ENCODE results near the gene CDH26.

The CDH26 gene

GRCh38 chr20:59958123-59958522, at the start of gene CDH26:
TSS of gene CDH26 (plus strand) at chr20:59958423. CDS start at chr20:59958727, 304 bp downstream.
- FAIRE-seq, result no peak

GRCh38 chr20:59908855-59909254, 49.4 kb upstream of the CDH26 start:
- FAIRE-seq, result no peak

- no peak for FAIRE-seq
Measured at GRCh38 chr20:59911041-59911440, 47.2 kb upstream of the CDH26 start.

GRCh38 chr20:59912609-59913008, 45.6 kb upstream of the CDH26 start:
- FAIRE-seq, result no peak

- FAIRE-seq, result no peak
Measured at GRCh38 chr20:59920944-59921343, 37.3 kb upstream of the CDH26 start.

GRCh38 chr20:59923514-59923913, 34.7 kb upstream of the CDH26 start:
- FAIRE-seq, result no peak

- FAIRE-seq, result no peak
Measured at GRCh38 chr20:59925359-59925758, 32.9 kb upstream of the CDH26 start.

GRCh38 chr20:59925899-59926298, 32.3 kb upstream of the CDH26 start:
- FAIRE-seq, result no peak

GRCh38 chr20:59931511-59932312, 26.5 kb upstream of the CDH26 start:
- FAIRE-seq, result no peak

- FAIRE-seq, result no peak
Measured at GRCh38 chr20:59932616-59933295, 25.5 kb upstream of the CDH26 start.

- FAIRE-seq, result no peak
Measured at GRCh38 chr20:59933296-59933848, 24.9 kb upstream of the CDH26 start, which contains the start of gene SYCP2. TSS of gene SYCP2 (minus strand) at chr20:59933637. CDS start at chr20:59922413, 11,224 bp downstream.

GRCh38 chr20:59933849-59934585, 24.2 kb upstream of the CDH26 start:
- no peak for FAIRE-seq

GRCh38 chr20:59935457-59936185, 22.6 kb upstream of the CDH26 start:
- no peak for FAIRE-seq

- FAIRE-seq, result no peak
Measured at GRCh38 chr20:59936409-59936808, 21.8 kb upstream of the CDH26 start.

GRCh38 chr20:59937150-59937549, 21.1 kb upstream of the CDH26 start:
- FAIRE-seq, result no peak

GRCh38 chr20:59938221-59938620, 20.0 kb upstream of the CDH26 start:
- FAIRE-seq, result no peak

GRCh38 chr20:59938696-59939051, 19.5 kb upstream of the CDH26 start:
- no peak for FAIRE-seq

- no peak for FAIRE-seq
Measured at GRCh38 chr20:59939052-59939878, 19.0 kb upstream of the CDH26 start.

GRCh38 chr20:59939879-59940128, 18.4 kb upstream of the CDH26 start:
- no peak for FAIRE-seq

- no peak for FAIRE-seq
Measured at GRCh38 chr20:59940129-59940955, 17.9 kb upstream of the CDH26 start, which contains the start of the genes FAM217B and PPP1R3D. TSS of gene FAM217B (plus strand) at chr20:59940389. CDS start at chr20:59943944, 3,555 bp downstream. TSS of gene PPP1R3D (minus strand) at chr20:59940305. CDS start at chr20:59939931, 374 bp downstream.

- no peak for FAIRE-seq
Measured at GRCh38 chr20:59940956-59941294, 17.3 kb upstream of the CDH26 start.
